Adrenal gland (tissue), 5 donors: ENCODE results near the gene CMTM4.

Source experiments
- CTCF ChIP-seq, 6 experiments: fragments of 450-650 bp in 4 of 6; fragments of 200-600 bp in 2 of 6; sonication (generic) in 1 of 6; IDR thresholded peaks; 1 replicate in 5 of 6; 2 replicates in 1 of 6; pipeline versions ENCODE4 v1.5.1 to v1.8.0; 2016 to 2021; ENCODE audit warnings: antibody characterized with exemption in 6 of 6, mild to moderate bottlenecking in 2 of 6, moderate library complexity in 1 of 6
- POLR2A ChIP-seq, 2 donors: fragments of 450-650 bp; IDR thresholded peaks; one replicate each; pipeline ENCODE4 v1.6.1; 2017; ENCODE audit warnings: antibody characterized with exemption in 2 of 2, mild to moderate bottlenecking in 2 of 2, moderate library complexity in 1 of 2
- donor health status: DM: no; HTN: no; CAD: no.

DNA sequence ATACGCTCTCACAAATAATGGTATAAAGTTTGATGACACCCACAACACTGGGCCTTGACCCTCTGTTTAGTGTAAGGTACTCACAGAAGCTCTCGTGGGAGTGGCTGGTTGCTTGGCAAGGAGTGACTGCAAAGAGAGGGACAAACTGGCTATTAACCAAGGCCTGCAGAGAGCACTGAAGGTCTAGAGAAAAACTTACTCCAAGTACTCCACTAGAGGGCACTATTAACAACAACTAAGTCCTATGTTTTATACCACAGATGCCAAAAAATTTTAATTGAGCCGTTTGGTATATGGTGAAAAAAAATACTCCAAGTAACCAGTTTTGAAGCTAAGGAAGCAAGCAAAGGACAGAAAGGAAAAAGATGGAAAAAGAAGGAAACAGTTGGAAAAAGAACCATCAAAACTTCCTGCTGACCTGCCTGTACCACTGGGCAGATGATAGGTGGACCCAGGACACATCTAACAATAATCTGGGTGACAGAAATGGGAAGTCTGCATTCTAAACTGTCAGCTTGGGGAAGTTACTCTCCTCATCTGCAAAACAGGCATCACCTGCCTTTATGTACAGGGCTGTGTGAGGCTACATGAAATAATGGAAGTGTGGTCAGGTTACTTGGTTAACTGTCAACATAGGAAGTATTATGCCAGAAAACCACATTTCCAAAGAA lies 31.7 kb upstream of the CMTM4 start:
- no peak for TF ChIP-seq POLR2A (IDR thresholded peaks at IDR 0.05)
- TF ChIP-seq CTCF (IDR thresholded peaks at IDR 0.05) = peak; percentile 60 to 81 (median 65)
